ENCODE data around the gene RFXAP. TPM values are rescaled to one million over a fixed set of nuclear protein-coding genes. Genes with fewer than 3 reads are reported as not detected.

RFXAP gene
- polyA plus RNA-seq, 1 donor (not counting 4 experiments of a cell fraction or from before 2014, with no cell fraction given), result 2.8 TPM

- Histone ChIP-seq H4K20me1 (ENCODE audit: control insufficient read depth, extremely low read depth, insufficient read depth, low read length) (no peaks in the 10 kb centered on the region), H3K9me1 (ENCODE audit: control insufficient read depth, extremely low read depth, insufficient read depth, low read length) (no peaks in the 10 kb centered on the region), H3K36me3 (ENCODE audit: control insufficient read depth in 2 of 2, extremely low read depth in 1 of 2, insufficient read depth in 2 of 2, low read length in 2 of 2) (no peaks in the 10 kb centered on the region), H2AFZ (ENCODE audit: control insufficient read depth, low read length) (no peak overlapping the region), H3K9ac (ENCODE audit: control insufficient read depth, extremely low read depth, insufficient read depth, low read length) (no peak overlapping the region), H3K27ac (ENCODE audit: control insufficient read depth, insufficient read depth, low read length) (no peak overlapping the region), H3K27me3 (ENCODE audit: control insufficient read depth, extremely low read depth, insufficient read depth, low read length) (no peaks in the 10 kb centered on the region), H3K9me3 (ENCODE audit: control insufficient read depth, low read depth, low read length) (no peaks in the 10 kb centered on the region), H3K4me3 (ENCODE audit: control insufficient read depth in 2 of 3, extremely low read depth in 1 of 3, insufficient read depth in 2 of 3, low read depth in 1 of 3, low read length in 3 of 3) (no peak overlapping the region), H3K4me2 (ENCODE audit: control insufficient read depth, extremely low read depth, insufficient read depth, low read depth, low read length) (no peak overlapping the region), H3K79me2 (ENCODE audit: control insufficient read depth, insufficient read depth, low read length) (no peaks in the 10 kb centered on the region), H3K4me1 (ENCODE audit: control insufficient read depth, extremely low read depth, insufficient read depth, low read length) (no peaks in the 10 kb centered on the region)
- FAIRE-seq, result no peak
- no peak for DNase-seq (ENCODE audit: low read depth, low spot score)
- no peak for TF ChIP-seq CTCF (optimal IDR thresholded peaks at IDR 0.05 in 1 of 3, IDR thresholded peaks at IDR 0.05 in 1 of 3, conservative IDR thresholded peaks at IDR 0.05 in 1 of 3; ENCODE audit: extremely low read depth in 1 of 3, insufficient read depth in 2 of 3, low read length in 3 of 3)
- no peak for TF ChIP-seq EZH2 (IDR thresholded peaks at IDR 0.05; ENCODE audit: low read length)
- dilution Hi-C loops (cut with MboI; ENCODE audit: extremely low pct_ligation_motif_present, low sequenced_read_pairs), result no loop called here
These were observed 56.4 kb downstream of the RFXAP start for GRCh38 chr13:36875431-36875830.

GRCh38 chr13:36875961-36876360, 56.9 kb downstream of the RFXAP start:
- TF ChIP-seq EZH2 (IDR thresholded peaks at IDR 0.05; ENCODE audit: low read length) (no peak), CTCF (optimal IDR thresholded peaks at IDR 0.05 in 1 of 3, IDR thresholded peaks at IDR 0.05 in 1 of 3, conservative IDR thresholded peaks at IDR 0.05 in 1 of 3; ENCODE audit: extremely low read depth in 1 of 3, insufficient read depth in 2 of 3, low read length in 3 of 3) (no peak)
- Histone ChIP-seq H3K9me3 (ENCODE audit: control insufficient read depth, low read depth, low read length) (no peaks in the 10 kb centered on the region), H3K79me2 (ENCODE audit: control insufficient read depth, insufficient read depth, low read length) (no peaks in the 10 kb centered on the region), H3K36me3 (ENCODE audit: control insufficient read depth in 2 of 2, extremely low read depth in 1 of 2, insufficient read depth in 2 of 2, low read length in 2 of 2) (no peaks in the 10 kb centered on the region), H2AFZ (ENCODE audit: control insufficient read depth, low read length) (no peak overlapping the region), H3K27me3 (ENCODE audit: control insufficient read depth, extremely low read depth, insufficient read depth, low read length) (no peaks in the 10 kb centered on the region), H3K27ac (ENCODE audit: control insufficient read depth, insufficient read depth, low read length) (no peak overlapping the region), H3K9me1 (ENCODE audit: control insufficient read depth, extremely low read depth, insufficient read depth, low read length) (no peaks in the 10 kb centered on the region), H4K20me1 (ENCODE audit: control insufficient read depth, extremely low read depth, insufficient read depth, low read length) (no peaks in the 10 kb centered on the region), H3K4me2 (ENCODE audit: control insufficient read depth, extremely low read depth, insufficient read depth, low read depth, low read length) (no peak overlapping the region), H3K4me1 (ENCODE audit: control insufficient read depth, extremely low read depth, insufficient read depth, low read length) (no peaks in the 10 kb centered on the region), H3K4me3 (ENCODE audit: control insufficient read depth in 2 of 3, extremely low read depth in 1 of 3, insufficient read depth in 2 of 3, low read depth in 1 of 3, low read length in 3 of 3) (no peak overlapping the region), H3K9ac (ENCODE audit: control insufficient read depth, extremely low read depth, insufficient read depth, low read length) (no peak overlapping the region)
- dilution Hi-C loops (cut with MboI; ENCODE audit: extremely low pct_ligation_motif_present, low sequenced_read_pairs), result no loop called here
- no peak for FAIRE-seq
- DNase-seq (ENCODE audit: low read depth, low spot score), result no peak

Other genes with a start within 250 kb of the RFXAP start
- not detected in 3 replicates for gene SERTM1, start 145.2 kb upstream of the RFXAP start, polyA plus RNA-seq
- 0.04 to 0.10 TPM (median 0.10 TPM) in 3 replicates for gene SMAD9, start 101.0 kb downstream of the RFXAP start, polyA plus RNA-seq
- 37.1 to 63.9 TPM (median 39.6 TPM) in 3 replicates for gene ALG5, start 180.1 kb downstream of the RFXAP start, polyA plus RNA-seq
- 18.1 to 41.1 TPM (median 39.8 TPM) in 3 replicates for gene EXOSC8, start 181.6 kb downstream of the RFXAP start, polyA plus RNA-seq
- 53.9 to 65.4 TPM (median 57.4 TPM) in 3 replicates for gene SUPT20H, start 240.5 kb downstream of the RFXAP start, polyA plus RNA-seq

All from keratinocyte (primary cell).